Endodermal cell (in vitro differentiated cells): ENCODE measurements around the gene HDAC1. TPM values are rescaled to one million over a fixed set of nuclear protein-coding genes. Genes with fewer than 3 reads are reported as not detected.
"Not testable (repeated sequence)": the region's sequence is repeated elsewhere in the genome, so short reads cannot be mapped to it uniquely, and the experiment has no call there.

Source experiments
- DNase-seq: peaks from one replicate; pipeline ENCODE4 v3.0.0-alpha.2; 2017
- H3K27ac ChIP-seq: 2 replicates; pipeline ENCODE4 v1.5.1; 2013; ENCODE audit warnings: mild to moderate bottlenecking, low read depth, low read length, moderate library complexity
- H3K27me3 ChIP-seq: 2 replicates; pipeline ENCODE4 v1.6.1; 2013; ENCODE audit warnings: mild to moderate bottlenecking, low read length, moderate library complexity; ENCODE audit not compliant: insufficient read depth, control insufficient read depth, poor library complexity, severe bottlenecking
- H3K36me3 ChIP-seq: 2 replicates; pipeline ENCODE4 v1.7.0; 2013; ENCODE audit warnings: mild to moderate bottlenecking, low read length, moderate library complexity; ENCODE audit not compliant: control insufficient read depth, insufficient read depth
- H3K4me1 ChIP-seq: one replicate; pipeline ENCODE4 v1.7.0; 2013; ENCODE audit warnings: low read length; ENCODE audit not compliant: control insufficient read depth, insufficient read depth
- H3K4me3 ChIP-seq: 2 replicates; pipeline ENCODE4 v1.5.1; 2013; ENCODE audit warnings: mild to moderate bottlenecking, low read length, moderate library complexity
- H3K9ac ChIP-seq: 2 replicates; pipeline ENCODE4 v1.6.1; 2013; ENCODE audit warnings: mild to moderate bottlenecking, low read length, moderate library complexity; ENCODE audit not compliant: poor library complexity, severe bottlenecking; ENCODE audit errors: extremely low read depth
- H3K9me3 ChIP-seq: 2 replicates; pipeline ENCODE4 v1.6.1; 2013; ENCODE audit warnings: mild to moderate bottlenecking, low read length, moderate library complexity; ENCODE audit not compliant: control insufficient read depth
- H3K27ac Mint-ChIP-seq: 2 replicates; pipeline ENCODE4 v1.8.0; 2020; ENCODE audit warnings: mixed read lengths
- H3K27me3 Mint-ChIP-seq: 2 replicates; pipeline ENCODE4 v1.8.0; 2021; ENCODE audit warnings: mild to moderate bottlenecking, mixed read lengths; ENCODE audit not compliant: insufficient read depth
- H3K36me3 Mint-ChIP-seq: 2 replicates; pipeline ENCODE4 v1.8.0; 2020; ENCODE audit warnings: low read depth, mixed read lengths
- H3K4me1 Mint-ChIP-seq: 2 replicates; pipeline ENCODE4 v1.8.0; 2020; ENCODE audit warnings: mixed read lengths
- H3K4me3 Mint-ChIP-seq: 2 replicates; pipeline ENCODE4 v1.8.0; 2020; ENCODE audit warnings: mild to moderate bottlenecking, moderate library complexity, mixed read lengths
- H3K9me3 Mint-ChIP-seq: 2 replicates; pipeline ENCODE4 v1.8.0; 2020; ENCODE audit warnings: mild to moderate bottlenecking, mixed read lengths
- WGBS, 2 experiments: methylation state at CpG; one replicate each; pipeline versions ENCODE4 v1.1.5 to v1.1.7; 2013; ENCODE audit warnings: missing lambda C conversion rate in 2 of 2, mixed read lengths in 1 of 2; ENCODE audit not compliant: insufficient coverage in 1 of 2, insufficient read length in 1 of 2; 5-methylcytosine and 5-hydroxymethylcytosine counted together
- total RNA-seq, 2 donors: library from RNA; stranded (reverse); fragmentation: NEBNext Ultra II Directional in 1 of 2; extraction: Animal tissue kit (Norgen Biotek cat#: 25700) in 1 of 2; gene quantifications; 2 replicates in 1 of 2; 3 replicates in 1 of 2; pipeline ENCODE4 v1.2.1, GENCODE V29; 2021
- TF ChIP-seq, protein P1 (sequence below): fragments of 200-600 bp; sonication (generic); conservative IDR thresholded peaks from 2 replicates; pipeline ENCODE4 v1.5.0; 2021; ENCODE audit warnings: antibody characterized with exemption, mild to moderate bottlenecking

The HDAC1 gene
- total RNA-seq, 2 donors from 2014 or later = 150 to 160 TPM

DNA sequence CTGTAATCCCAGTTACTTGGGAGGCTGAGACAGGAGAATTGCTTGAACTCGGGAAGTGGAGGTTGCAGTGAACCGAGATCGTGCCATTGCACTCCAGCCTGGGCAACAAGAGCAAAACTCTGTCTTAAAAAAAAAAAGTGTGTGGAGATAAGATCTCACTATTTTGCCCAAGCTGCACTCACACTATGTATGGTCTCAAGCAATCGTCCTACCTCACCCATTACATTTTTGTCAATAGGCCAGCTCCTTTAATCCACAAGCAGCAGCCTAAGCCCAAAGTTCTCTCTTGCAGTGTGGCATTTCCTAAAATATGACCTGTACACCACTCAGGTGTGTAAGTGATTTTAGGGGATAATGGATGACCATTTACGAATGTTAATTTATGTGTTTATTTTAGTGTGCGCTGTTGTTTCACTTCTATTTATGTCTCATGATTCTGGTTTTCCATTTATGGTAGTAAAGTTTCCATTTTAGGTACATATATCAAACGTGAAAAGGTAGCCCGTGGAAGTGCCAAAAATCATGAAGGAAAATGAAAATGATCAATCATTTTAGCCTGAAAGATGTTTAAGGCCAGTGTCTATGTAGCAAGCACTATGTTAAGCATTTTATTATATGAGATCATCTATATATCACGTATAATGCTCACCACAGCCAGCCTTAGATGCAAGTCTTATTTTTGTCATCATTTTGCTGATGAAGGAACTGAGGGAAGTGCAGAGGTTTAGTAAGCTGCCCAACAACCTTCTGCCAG is 35.2 kb upstream of the HDAC1 start:
- Mint-ChIP-seq H3K4me1 (no peaks in the 10 kb centered on the region), H3K27ac (no peak overlapping the region), H3K4me3 (no peak overlapping the region), H3K9me3 (no peaks in the 10 kb centered on the region), H3K27me3 (no peaks in the 10 kb centered on the region), H3K36me3 (no peaks in the 10 kb centered on the region)
- no peaks in the 10 kb centered on the region for H3K27me3 ChIP-seq
- no peak overlapping the region for H3K9ac ChIP-seq
- H3K9me3 ChIP-seq = no peaks in the 10 kb centered on the region
- no peak overlapping the region for H3K4me3 ChIP-seq
- 86 to 92% methylated on average over 8 to 9 of the region's 9 CpGs for WGBS, 2 experiments
- no peak overlapping the region for H3K27ac ChIP-seq
- DNase-seq = no peak
- no peaks in the 10 kb centered on the region for H3K36me3 ChIP-seq
- H3K4me1 ChIP-seq = no peaks in the 10 kb centered on the region
- TF ChIP-seq, protein P1, sequence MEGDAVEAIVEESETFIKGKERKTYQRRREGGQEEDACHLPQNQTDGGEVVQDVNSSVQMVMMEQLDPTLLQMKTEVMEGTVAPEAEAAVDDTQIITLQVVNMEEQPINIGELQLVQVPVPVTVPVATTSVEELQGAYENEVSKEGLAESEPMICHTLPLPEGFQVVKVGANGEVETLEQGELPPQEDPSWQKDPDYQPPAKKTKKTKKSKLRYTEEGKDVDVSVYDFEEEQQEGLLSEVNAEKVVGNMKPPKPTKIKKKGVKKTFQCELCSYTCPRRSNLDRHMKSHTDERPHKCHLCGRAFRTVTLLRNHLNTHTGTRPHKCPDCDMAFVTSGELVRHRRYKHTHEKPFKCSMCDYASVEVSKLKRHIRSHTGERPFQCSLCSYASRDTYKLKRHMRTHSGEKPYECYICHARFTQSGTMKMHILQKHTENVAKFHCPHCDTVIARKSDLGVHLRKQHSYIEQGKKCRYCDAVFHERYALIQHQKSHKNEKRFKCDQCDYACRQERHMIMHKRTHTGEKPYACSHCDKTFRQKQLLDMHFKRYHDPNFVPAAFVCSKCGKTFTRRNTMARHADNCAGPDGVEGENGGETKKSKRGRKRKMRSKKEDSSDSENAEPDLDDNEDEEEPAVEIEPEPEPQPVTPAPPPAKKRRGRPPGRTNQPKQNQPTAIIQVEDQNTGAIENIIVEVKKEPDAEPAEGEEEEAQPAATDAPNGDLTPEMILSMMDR = no peak

DNA sequence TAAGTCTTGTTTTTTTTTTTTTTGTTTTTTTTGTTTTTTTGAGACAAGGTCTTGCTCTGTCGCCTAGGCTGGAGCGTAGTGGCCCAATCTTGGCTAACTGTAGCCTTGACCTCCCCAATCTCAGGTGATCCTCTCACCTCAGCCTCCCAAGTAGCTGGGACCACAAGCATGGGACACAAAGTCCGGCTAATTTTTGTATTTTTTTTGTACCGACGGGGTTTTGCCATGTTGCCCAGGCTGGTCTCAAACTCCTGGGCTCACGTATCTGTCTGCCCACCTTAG is 34.7 kb upstream of the HDAC1 start:
- Mint-ChIP-seq H3K27ac (no peak overlapping the region), H3K36me3 (no peaks in the 10 kb centered on the region), H3K4me3 (no peak overlapping the region), H3K4me1 (no peaks in the 10 kb centered on the region), H3K27me3 (no peaks in the 10 kb centered on the region), H3K9me3 (no peaks in the 10 kb centered on the region)
- TF ChIP-seq, protein P1 = no peak
- H3K4me3 ChIP-seq = no peak overlapping the region
- no peaks in the 10 kb centered on the region for H3K9me3 ChIP-seq
- no peaks in the 10 kb centered on the region for H3K27me3 ChIP-seq
- H3K4me1 ChIP-seq = no peaks in the 10 kb centered on the region
- H3K36me3 ChIP-seq = no peaks in the 10 kb centered on the region
- no peak for DNase-seq
- WGBS, 2 experiments = 88 to 89% methylated on average over 6 of the region's 6 CpGs
- H3K27ac ChIP-seq = no peak overlapping the region
- H3K9ac ChIP-seq = no peak overlapping the region

DNA sequence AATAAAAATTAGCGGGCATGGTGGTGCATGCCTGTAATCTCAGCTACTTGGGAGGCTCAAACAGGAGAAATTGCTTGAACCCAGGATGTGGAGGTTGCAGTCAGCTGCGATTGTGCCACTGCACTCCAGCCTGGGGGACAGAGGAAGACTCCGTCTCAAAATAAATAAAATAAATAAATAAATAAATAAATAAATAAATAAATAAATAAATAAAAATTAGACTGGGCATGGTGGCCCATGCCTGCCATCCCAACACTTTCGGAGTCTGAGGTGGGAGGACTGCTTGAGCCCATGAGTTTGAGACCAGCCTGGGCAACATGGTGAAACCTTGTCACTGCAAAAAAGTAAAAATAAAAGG is 28.7 kb upstream of the HDAC1 start:
- H3K27ac ChIP-seq, H3K9ac ChIP-seq, H3K27ac Mint-ChIP-seq, DNase-seq, H3K9me3 Mint-ChIP-seq, H3K27me3 ChIP-seq, H3K4me1 ChIP-seq, H3K27me3 Mint-ChIP-seq, H3K36me3 ChIP-seq, H3K9me3 ChIP-seq, H3K4me1 Mint-ChIP-seq, H3K36me3 Mint-ChIP-seq, H3K4me3 Mint-ChIP-seq, H3K4me3 ChIP-seq: not testable (repeated sequence)
- 89 to 93% methylated on average over 2 to 3 of the region's 4 CpGs for WGBS, 2 experiments

DNA sequence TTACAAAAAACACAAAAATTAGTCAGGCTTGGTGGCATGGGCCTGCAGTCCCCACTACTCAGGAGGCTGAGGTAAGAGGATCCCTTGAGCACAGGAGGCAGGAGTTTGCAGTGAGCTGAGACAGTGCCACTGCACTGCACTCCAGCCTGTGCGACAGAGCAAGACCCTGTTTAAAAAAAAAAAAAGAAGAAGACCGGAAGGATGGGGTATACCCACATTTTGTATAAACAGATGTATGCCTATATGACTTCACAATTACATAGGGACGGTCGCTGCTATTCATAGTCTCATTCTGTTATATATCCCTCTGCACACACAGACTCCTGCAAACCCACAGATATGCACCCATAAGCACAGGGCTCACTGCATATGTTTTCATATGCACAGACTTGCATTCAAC is 28.1 kb upstream of the HDAC1 start:
- H3K4me3 ChIP-seq = no peak overlapping the region
- WGBS, 2 experiments = 80 to 92% methylated on average over 1 to 4 of the region's 4 CpGs
- no peaks in the 10 kb centered on the region for H3K4me1 Mint-ChIP-seq
- H3K36me3 Mint-ChIP-seq = no peaks in the 10 kb centered on the region
- H3K27me3 ChIP-seq = no peaks in the 10 kb centered on the region
- H3K27me3 Mint-ChIP-seq = no peaks in the 10 kb centered on the region
- TF ChIP-seq, protein P1 = no peak
- H3K9me3 Mint-ChIP-seq = no peaks in the 10 kb centered on the region
- H3K27ac ChIP-seq = no peak overlapping the region
- H3K4me3 Mint-ChIP-seq = no peak overlapping the region
- no peak overlapping the region for H3K27ac Mint-ChIP-seq
- no peaks in the 10 kb centered on the region for H3K4me1 ChIP-seq
- H3K9ac ChIP-seq = no peak overlapping the region
- no peaks in the 10 kb centered on the region for H3K9me3 ChIP-seq
- no peaks in the 10 kb centered on the region for H3K36me3 ChIP-seq
- DNase-seq = no peak
